PC-3 (cell line): ENCODE results near the gene HDAC10.

ENCODE experiments used
- CTCF ChIP-seq: fragments of 300-600 bp; sonication (generic); conservative IDR thresholded peaks from 2 replicates; pipeline ENCODE4 v1.5.1; 2017; ENCODE audit warnings: antibody characterized with exemption, low read depth, mild to moderate bottlenecking, low read length
- EZH2 ChIP-seq: fragments of 300-600 bp; sonication (generic); IDR thresholded peaks from one replicate; pipeline ENCODE4 v1.6.1; 2017; ENCODE audit warnings: antibody characterized with exemption, mild to moderate bottlenecking, low read length; ENCODE audit not compliant: unreplicated experiment

- TF ChIP-seq CTCF (no peak), EZH2 (no peak)
Observed at GRCh38 chr22:50228366-50228765, 22.7 kb downstream of the HDAC10 start.
